GM21423 (cell line): ENCODE data around the gene RGL3.
"Not testable (repeated sequence)": the region's sequence is repeated elsewhere in the genome, so short reads cannot be mapped to it uniquely, and the experiment has no call there.

Experiments
- ATAC-seq: cut with Tn5 transposase; IDR thresholded peaks from one replicate; pipeline ENCODE4 v1.9.1; 2021; ENCODE audit warnings: mild to moderate bottlenecking, moderate library complexity; ENCODE audit not compliant: unreplicated experiment

The RGL3 gene

GRCh38 chr19:11418549-11419506 lies at the start of gene RGL3:
RGL3 (minus strand) TSS chr19:11419314; CDS start chr19:11419278, 36 bp downstream.
- ATAC-seq, result no peak

GRCh38 chr19:11468266-11468845 lies 49.2 kb upstream of the RGL3 start:
- ATAC-seq, result not testable (repeated sequence)

GRCh38 chr19:11465600-11465999 lies 46.5 kb upstream of the RGL3 start:
- no peak for ATAC-seq

- no peak for ATAC-seq
Measured at GRCh38 chr19:11464333-11465265, 45.5 kb upstream of the RGL3 start.

GRCh38 chr19:11463391-11463790 lies 44.3 kb upstream of the RGL3 start:
- ATAC-seq, result no peak

- no peak for ATAC-seq
Measured at GRCh38 chr19:11461453-11461852, 42.3 kb upstream of the RGL3 start.

GRCh38 chr19:11460207-11460606 lies 41.1 kb upstream of the RGL3 start:
- no peak for ATAC-seq

GRCh38 chr19:11458912-11459311 lies 39.8 kb upstream of the RGL3 start:
- not testable (repeated sequence) for ATAC-seq

GRCh38 chr19:11458236-11458900 lies 39.3 kb upstream of the RGL3 start:
- no peak for ATAC-seq

GRCh38 chr19:11457831-11458230 lies 38.7 kb upstream of the RGL3 start:
- ATAC-seq, result no peak

- no peak for ATAC-seq
Measured at GRCh38 chr19:11457115-11457514, 38.0 kb upstream of the RGL3 start.

- no peak for ATAC-seq
Measured at GRCh38 chr19:11456659-11457058, 37.5 kb upstream of the RGL3 start.

GRCh38 chr19:11455233-11455554 lies 36.1 kb upstream of the RGL3 start:
- not testable (repeated sequence) for ATAC-seq

GRCh38 chr19:11453468-11454341 lies 34.6 kb upstream of the RGL3 start:
- no peak for ATAC-seq

GRCh38 chr19:11452620-11453310 lies 33.7 kb upstream of the RGL3 start:
- ATAC-seq, result no peak

- no peak for ATAC-seq
Measured at GRCh38 chr19:11451871-11452619, 32.9 kb upstream of the RGL3 start.

- ATAC-seq, result no peak
Measured at GRCh38 chr19:11451327-11451870, 32.3 kb upstream of the RGL3 start.
